Measurements from ENCODE around the gene MR1. TPM values are rescaled to one million over a fixed set of nuclear protein-coding genes. Genes with fewer than 3 reads are reported as not detected.

Gene MR1
- total RNA-seq, 4 donors from 2014 or later = 1.00 to 8.6 (median 4.7) TPM

DNA sequence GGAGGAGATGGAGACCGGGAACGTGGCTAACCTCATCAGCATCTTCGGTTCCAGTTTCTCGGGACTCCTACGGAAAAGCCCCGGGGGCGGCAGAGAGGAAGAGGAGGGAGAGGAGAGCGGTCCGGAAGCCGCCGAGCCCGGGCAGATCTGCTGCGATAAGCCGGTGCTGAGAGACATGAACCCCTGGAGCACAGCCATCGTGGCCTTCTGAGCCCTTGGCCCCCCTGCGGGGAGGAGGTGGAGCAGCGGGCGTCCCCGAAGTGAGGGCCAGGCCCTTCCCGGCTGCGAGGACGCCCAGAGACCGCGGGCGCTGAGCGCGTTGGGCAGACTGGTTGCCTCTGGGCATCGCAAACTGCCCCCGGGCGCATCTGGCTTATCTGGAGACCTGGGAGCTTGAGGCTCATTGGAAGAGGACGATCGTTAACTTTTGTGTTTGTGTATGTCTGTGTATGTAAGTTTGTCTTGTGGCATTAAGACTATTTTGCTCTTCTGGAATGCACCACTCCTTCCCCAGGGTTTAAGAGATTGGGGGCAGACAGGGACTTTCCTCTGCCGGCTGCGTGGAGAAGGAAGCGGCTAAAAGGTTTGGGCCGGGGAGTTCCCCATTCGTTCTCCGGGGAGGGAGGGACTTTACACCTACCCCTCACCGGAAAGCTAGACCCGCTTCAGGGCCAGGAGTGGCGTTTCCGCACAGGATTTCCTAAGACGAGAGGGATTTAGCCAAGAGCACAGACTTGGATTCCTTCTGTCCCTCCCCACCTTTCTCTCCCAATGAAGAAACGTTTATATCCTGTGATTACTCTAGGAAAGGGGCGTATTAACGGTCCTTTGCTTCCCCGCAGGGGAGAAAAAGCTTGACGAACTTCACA, 56.1 kb downstream of the MR1 start:
- Histone ChIP-seq H3K9me3 (no peaks in the 10 kb centered on the region), H3K36me3 (no peaks in the 10 kb centered on the region), H3K27me3 (no peaks in the 10 kb centered on the region), H3K27ac (peak overlapping the region; percentile 93 to 99 (median 96)), H3K4me1 (peaks cover 22 to 58% (median 32%) of the 10 kb centered on the region in 4 donors), H3K4me3 (peak overlapping the region; percentile 48 to 96 (median 94))
- intact Hi-C loops (cut with DNase I; ENCODE audit: low total_unique reads) = loop anchor here (2.0 to 5.0 kb wide), 4 partner anchors 15 to 67 kb away; partner anchors contain the start of gene STX6
- peak; percentile 77 for DNase-seq
- WGBS, 2 donors (ENCODE audit: low coverage in 1 of 2) = 0% methylated on average over 4 to 48 of the region's 48 CpGs
- in situ Hi-C loops (cut with MboI; ENCODE audit: low pct_ligation_motif_present in 1 of 4, low pct_unique_long_range_greater_than_20kb in 1 of 4, low sequenced_read_pairs in 3 of 4) = loop anchor here in 3 of 4 donors (5.0 to 10.0 kb wide), 2 partner anchors 55 to 57 kb away; no protein-coding TSS in a partner anchor
- no peak for TF ChIP-seq EP300 (IDR thresholded peaks at IDR 0.05; ENCODE audit: low read depth)
- peak; percentile 77 for TF ChIP-seq POLR2A (IDR thresholded peaks at IDR 0.05)
- TF ChIP-seq, protein P1, sequence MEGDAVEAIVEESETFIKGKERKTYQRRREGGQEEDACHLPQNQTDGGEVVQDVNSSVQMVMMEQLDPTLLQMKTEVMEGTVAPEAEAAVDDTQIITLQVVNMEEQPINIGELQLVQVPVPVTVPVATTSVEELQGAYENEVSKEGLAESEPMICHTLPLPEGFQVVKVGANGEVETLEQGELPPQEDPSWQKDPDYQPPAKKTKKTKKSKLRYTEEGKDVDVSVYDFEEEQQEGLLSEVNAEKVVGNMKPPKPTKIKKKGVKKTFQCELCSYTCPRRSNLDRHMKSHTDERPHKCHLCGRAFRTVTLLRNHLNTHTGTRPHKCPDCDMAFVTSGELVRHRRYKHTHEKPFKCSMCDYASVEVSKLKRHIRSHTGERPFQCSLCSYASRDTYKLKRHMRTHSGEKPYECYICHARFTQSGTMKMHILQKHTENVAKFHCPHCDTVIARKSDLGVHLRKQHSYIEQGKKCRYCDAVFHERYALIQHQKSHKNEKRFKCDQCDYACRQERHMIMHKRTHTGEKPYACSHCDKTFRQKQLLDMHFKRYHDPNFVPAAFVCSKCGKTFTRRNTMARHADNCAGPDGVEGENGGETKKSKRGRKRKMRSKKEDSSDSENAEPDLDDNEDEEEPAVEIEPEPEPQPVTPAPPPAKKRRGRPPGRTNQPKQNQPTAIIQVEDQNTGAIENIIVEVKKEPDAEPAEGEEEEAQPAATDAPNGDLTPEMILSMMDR (IDR thresholded peaks at IDR 0.05) = peak in 2 of 5 experiments; percentile 19 to 24
- TF ChIP-seq POLR2AphosphoS5 (IDR thresholded peaks at IDR 0.05) = peak; percentile 79 to 88 (median 82)

DNA sequence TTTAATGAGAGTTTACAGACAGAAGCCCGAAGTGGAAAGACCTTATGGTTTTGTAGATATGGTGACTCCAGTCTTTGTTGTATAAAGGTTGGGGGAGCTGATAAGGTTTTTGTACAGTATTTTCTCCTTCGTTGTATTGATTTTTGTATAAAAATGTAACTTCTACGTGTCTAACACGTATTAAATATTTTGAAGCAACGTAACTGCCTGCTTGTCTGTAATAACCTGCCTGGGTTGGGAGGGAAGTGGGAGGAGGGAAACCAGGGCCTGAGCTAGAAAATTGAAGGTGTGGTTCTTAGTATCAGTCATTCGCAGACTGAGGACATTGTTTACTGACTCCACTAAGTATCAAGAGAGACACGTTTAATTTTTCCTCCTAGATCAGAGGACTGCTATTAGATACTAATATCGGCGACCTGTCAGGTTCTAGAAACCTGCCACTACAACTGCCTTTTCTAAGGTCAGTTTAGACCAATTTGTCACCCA, 56.9 kb downstream of the MR1 start:
- 7% methylated on average over 5 to 9 of the region's 9 CpGs for whole genome bisulfite sequencing, 2 donors (ENCODE audit: low coverage in 1 of 2)
- peak overlapping the region; percentile 48 to 96 (median 94) for H3K4me3 ChIP-seq
- peaks cover 26 to 65% (median 33%) of the 10 kb centered on the region in 4 donors for H3K4me1 ChIP-seq
- no peaks in the 10 kb centered on the region for H3K36me3 ChIP-seq
- TF ChIP-seq EP300 (IDR thresholded peaks at IDR 0.05; ENCODE audit: low read depth) (no peak), POLR2AphosphoS5 (IDR thresholded peaks at IDR 0.05) (peak; percentile 34 to 62 (median 62)), POLR2A (IDR thresholded peaks at IDR 0.05) (peak; percentile 40)
- TF ChIP-seq, protein P1 (IDR thresholded peaks at IDR 0.05) = no peak
- DNase-seq = peak; percentile 62
- peak overlapping the region; percentile 93 to 99 (median 96) for H3K27ac ChIP-seq
- intact Hi-C loops (cut with DNase I; ENCODE audit: low total_unique reads) (no loop called here), in situ Hi-C loops (cut with MboI; ENCODE audit: low pct_ligation_motif_present in 1 of 4, low pct_unique_long_range_greater_than_20kb in 1 of 4, low sequenced_read_pairs in 3 of 4) (loop anchor here in 1 of 4 donors (5.0 kb wide), 1 partner anchor 57 kb away; no protein-coding TSS in a partner anchor)
- H3K27me3 ChIP-seq = no peaks in the 10 kb centered on the region
- H3K9me3 ChIP-seq = no peaks in the 10 kb centered on the region

DNA sequence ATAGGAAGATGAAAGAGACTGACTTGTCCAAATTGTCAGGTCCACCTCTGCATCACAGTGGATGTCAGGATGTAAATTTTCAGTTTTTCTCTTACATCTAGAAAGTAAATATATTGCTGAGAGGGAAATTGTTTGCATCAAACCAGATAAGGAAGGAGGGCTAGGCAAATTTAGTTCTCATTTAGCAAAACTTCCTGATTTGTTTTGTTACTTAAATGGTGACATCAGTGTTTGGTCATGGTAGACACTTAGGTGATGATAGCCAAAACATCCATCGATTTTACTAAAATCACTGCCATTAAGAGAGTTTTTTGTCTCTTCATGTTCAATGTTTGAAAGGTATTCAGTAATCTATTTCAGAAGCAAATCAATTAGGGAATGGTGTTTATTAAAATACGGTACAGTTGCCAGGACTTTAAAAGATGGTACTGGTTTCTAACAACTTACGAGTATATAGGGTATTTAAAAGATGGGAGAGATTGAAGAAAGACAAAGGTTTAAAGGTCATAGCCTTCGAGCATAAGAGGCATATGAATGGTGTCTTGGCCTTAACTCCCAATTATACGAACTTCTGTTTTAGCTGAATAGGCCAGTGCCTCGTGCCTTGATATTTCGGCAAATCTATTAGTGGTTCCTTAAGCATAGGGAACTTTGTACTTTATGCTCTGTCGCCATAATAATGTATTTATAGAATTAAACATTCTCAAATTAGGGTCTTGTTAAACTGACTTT, 57.7 kb downstream of the MR1 start:
- H3K27ac ChIP-seq = peak overlapping the region; percentile 93 to 99 (median 96)
- intact Hi-C loops (cut with DNase I; ENCODE audit: low total_unique reads) = no loop called here
- in situ Hi-C loops (cut with MboI; ENCODE audit: low pct_ligation_motif_present in 1 of 4, low pct_unique_long_range_greater_than_20kb in 1 of 4, low sequenced_read_pairs in 3 of 4) = loop anchor here in 1 of 4 donors (5.0 kb wide), 1 partner anchor 56 kb away; no protein-coding TSS in a partner anchor
- DNase-seq = no peak
- H3K9me3 ChIP-seq = no peaks in the 10 kb centered on the region
- TF ChIP-seq POLR2A (IDR thresholded peaks at IDR 0.05) (no peak), POLR2AphosphoS5 (IDR thresholded peaks at IDR 0.05) (no peak), EP300 (IDR thresholded peaks at IDR 0.05; ENCODE audit: low read depth) (no peak)
- TF ChIP-seq, protein P1 (IDR thresholded peaks at IDR 0.05) = no peak
- no peaks in the 10 kb centered on the region for H3K27me3 ChIP-seq
- no peaks in the 10 kb centered on the region for H3K36me3 ChIP-seq
- H3K4me3 ChIP-seq = peak overlapping the region in 3 of 4 donors; percentile 92 to 96 (median 96)
- peaks cover 26 to 67% (median 34%) of the 10 kb centered on the region in 4 donors for H3K4me1 ChIP-seq
- 63 to 73% methylated on average over 8 of the region's 8 CpGs for WGBS, 2 donors (ENCODE audit: low coverage in 1 of 2)
